ENCODE measurements around the gene EFCAB6. TPM values are rescaled to one million over a fixed set of nuclear protein-coding genes. Genes with fewer than 3 reads are reported as not detected.

The EFCAB6 gene
- total RNA-seq, 1 donor from 2014 or later, result 7.0 TPM

DNA sequence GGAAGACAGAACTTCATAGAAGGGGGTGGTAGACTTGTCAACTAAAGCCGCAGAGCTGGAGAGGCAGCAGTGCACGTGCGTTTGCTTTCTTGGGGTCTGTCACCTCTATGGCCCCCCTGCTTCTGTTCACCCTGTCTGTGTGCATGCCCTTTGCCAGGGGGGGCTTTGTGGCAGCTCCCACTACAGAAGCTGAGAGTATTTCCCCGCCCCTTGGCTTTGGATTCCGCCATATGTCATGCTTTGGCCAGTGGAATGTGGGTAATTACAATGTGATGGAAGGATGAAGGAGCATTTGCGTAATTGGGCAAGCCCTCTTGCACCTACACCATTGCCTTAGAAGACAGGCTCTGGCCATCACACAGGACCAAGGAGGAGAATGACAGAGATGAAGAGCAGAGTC, 247.2 kb downstream of the EFCAB6 start:
- Mint-ChIP-seq H3K27me3 (no peaks in the 10 kb centered on the region), H3K27ac (no peak overlapping the region), H3K9me3 (ENCODE audit: low read depth) (no peaks in the 10 kb centered on the region), H3K4me3 (ENCODE audit: low read depth) (no peak overlapping the region), H3K36me3 (ENCODE audit: insufficient read depth) (no peaks in the 10 kb centered on the region), H3K4me1 (ENCODE audit: low read depth) (peaks cover 3% of the 10 kb centered on the region)
- TF ChIP-seq, protein P1, sequence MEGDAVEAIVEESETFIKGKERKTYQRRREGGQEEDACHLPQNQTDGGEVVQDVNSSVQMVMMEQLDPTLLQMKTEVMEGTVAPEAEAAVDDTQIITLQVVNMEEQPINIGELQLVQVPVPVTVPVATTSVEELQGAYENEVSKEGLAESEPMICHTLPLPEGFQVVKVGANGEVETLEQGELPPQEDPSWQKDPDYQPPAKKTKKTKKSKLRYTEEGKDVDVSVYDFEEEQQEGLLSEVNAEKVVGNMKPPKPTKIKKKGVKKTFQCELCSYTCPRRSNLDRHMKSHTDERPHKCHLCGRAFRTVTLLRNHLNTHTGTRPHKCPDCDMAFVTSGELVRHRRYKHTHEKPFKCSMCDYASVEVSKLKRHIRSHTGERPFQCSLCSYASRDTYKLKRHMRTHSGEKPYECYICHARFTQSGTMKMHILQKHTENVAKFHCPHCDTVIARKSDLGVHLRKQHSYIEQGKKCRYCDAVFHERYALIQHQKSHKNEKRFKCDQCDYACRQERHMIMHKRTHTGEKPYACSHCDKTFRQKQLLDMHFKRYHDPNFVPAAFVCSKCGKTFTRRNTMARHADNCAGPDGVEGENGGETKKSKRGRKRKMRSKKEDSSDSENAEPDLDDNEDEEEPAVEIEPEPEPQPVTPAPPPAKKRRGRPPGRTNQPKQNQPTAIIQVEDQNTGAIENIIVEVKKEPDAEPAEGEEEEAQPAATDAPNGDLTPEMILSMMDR (IDR thresholded peaks at IDR 0.05; ENCODE audit: unreplicated experiment), result no peak
- DNase-seq (ENCODE audit: low spot score, unreplicated experiment), result no peak

DNA sequence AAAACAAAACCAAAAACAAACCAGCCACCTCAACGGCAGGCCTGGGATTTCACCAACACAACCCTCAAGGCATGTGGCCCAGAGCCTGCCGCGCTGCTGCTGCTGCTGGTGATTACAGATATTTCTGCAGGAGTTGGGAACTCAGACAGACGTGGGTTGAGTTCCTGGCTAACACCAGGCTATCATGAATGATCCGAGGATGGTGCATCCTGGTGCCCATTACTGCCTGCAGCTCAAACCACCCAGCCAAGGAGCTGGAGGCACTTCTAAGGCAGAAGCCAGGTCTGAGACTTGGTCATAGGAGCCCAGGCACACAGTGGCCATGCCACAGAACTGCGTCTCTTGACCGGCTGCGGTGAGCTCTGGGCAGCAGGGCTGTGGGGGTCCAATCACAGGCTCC, 248.5 kb downstream of the EFCAB6 start:
- peaks cover 7% of the 10 kb centered on the region for H3K9me3 Mint-ChIP-seq (ENCODE audit: low read depth)
- H3K27ac Mint-ChIP-seq, result no peak overlapping the region
- H3K4me3 Mint-ChIP-seq (ENCODE audit: low read depth), result no peak overlapping the region
- TF ChIP-seq, protein P1 (IDR thresholded peaks at IDR 0.05; ENCODE audit: unreplicated experiment), result no peak
- no peaks in the 10 kb centered on the region for H3K36me3 Mint-ChIP-seq (ENCODE audit: insufficient read depth)
- H3K4me1 Mint-ChIP-seq (ENCODE audit: low read depth), result peaks cover 3% of the 10 kb centered on the region
- DNase-seq (ENCODE audit: low spot score, unreplicated experiment), result no peak
- H3K27me3 Mint-ChIP-seq, result no peaks in the 10 kb centered on the region

DNA sequence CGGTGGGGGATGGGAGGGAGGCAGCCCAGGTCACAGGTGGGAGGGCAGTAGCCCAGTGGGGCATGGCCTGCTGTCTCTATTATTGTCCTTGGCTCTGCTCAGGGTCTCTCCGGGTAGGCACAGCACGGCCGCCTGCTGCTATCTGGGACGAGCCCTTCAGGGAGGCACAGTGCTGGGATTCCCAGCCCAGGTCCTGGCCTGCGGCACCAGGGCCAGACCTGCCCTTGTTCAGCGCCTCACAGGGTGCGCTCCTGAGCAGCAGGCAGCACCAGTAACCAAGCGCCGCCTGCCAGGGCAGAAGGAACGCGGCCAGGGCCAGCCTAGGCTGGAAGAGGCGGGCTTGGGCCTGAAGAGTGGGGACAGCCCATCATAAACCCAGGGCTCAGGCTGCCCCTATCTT, 249.3 kb downstream of the EFCAB6 start:
- peaks cover 9% of the 10 kb centered on the region for H3K9me3 Mint-ChIP-seq (ENCODE audit: low read depth)
- peaks cover 3% of the 10 kb centered on the region for H3K4me1 Mint-ChIP-seq (ENCODE audit: low read depth)
- DNase-seq (ENCODE audit: low spot score, unreplicated experiment), result no peak
- H3K27me3 Mint-ChIP-seq, result no peaks in the 10 kb centered on the region
- TF ChIP-seq, protein P1 (IDR thresholded peaks at IDR 0.05; ENCODE audit: unreplicated experiment), result no peak
- H3K4me3 Mint-ChIP-seq (ENCODE audit: low read depth), result no peak overlapping the region
- H3K36me3 Mint-ChIP-seq (ENCODE audit: insufficient read depth), result no peaks in the 10 kb centered on the region
- no peak overlapping the region for H3K27ac Mint-ChIP-seq

DNA sequence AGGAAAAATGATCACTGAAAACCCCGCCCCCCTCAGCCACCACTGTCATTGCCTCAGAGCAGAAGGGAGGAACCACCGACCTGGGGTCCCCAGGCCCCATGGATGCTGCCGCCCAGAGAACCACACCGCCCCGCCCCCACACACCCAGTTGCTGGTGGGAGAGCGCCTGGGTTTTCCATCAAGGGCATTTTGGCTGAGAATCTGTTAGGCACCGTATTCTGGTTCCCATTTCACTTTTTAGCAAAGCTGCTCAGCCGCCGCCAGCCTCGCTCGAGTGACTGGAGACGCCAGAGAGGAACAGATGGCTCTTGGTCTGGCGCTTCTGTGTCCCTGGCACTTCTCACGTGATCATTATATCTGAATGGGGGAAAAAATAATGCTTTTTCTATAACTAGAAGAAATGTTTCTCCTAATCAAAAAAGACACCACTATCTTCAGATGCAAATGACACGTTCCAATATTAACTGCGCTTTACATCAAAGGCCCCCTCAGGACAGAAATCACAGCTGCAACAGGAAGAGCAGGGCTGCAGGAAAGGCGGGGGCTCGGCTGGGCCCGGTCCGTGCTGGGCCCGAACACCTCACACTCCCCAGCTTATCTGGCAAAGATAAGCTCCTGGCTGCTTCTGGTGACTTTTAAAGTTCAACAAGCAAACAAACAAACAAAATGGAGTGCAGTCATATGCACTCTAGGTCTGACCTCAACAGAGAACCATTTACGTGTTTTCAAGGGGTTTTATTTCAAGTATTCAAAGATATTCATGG, 250.5 kb downstream of the EFCAB6 start:
- peaks cover 9% of the 10 kb centered on the region for H3K9me3 Mint-ChIP-seq (ENCODE audit: low read depth)
- peaks cover 2% of the 10 kb centered on the region for H3K36me3 Mint-ChIP-seq (ENCODE audit: insufficient read depth)
- no peak overlapping the region for H3K4me3 Mint-ChIP-seq (ENCODE audit: low read depth)
- peak overlapping the region; percentile 16 for H3K27ac Mint-ChIP-seq
- TF ChIP-seq, protein P1 (IDR thresholded peaks at IDR 0.05; ENCODE audit: unreplicated experiment), result no peak
- no peak for DNase-seq (ENCODE audit: low spot score, unreplicated experiment)
- no peaks in the 10 kb centered on the region for H3K27me3 Mint-ChIP-seq
- peaks cover 3% of the 10 kb centered on the region for H3K4me1 Mint-ChIP-seq (ENCODE audit: low read depth)

DNA sequence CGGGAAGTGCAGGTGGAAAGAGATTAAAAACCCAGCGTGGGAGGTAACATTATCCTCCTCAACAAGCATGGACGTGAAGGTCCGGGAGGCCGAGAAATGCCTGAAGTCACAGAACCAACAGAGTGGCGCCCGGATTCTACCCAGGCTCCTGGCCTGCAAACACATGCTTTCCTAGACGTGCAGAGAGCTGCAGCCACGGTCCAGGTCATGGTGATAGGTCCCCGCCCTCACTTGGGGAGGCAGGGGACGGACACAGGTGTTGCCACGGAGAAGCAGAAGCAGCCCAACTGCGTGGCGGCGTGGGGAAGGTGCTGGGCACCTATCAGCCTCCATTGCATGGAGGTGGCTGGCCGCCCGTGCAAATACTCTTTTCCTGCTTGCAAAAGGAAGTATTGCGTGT, 251.5 kb downstream of the EFCAB6 start:
- no peak for DNase-seq (ENCODE audit: low spot score, unreplicated experiment)
- Mint-ChIP-seq H3K9me3 (ENCODE audit: low read depth) (peaks cover 9% of the 10 kb centered on the region), H3K4me3 (ENCODE audit: low read depth) (no peak overlapping the region), H3K27ac (no peak overlapping the region), H3K4me1 (ENCODE audit: low read depth) (peaks cover 3% of the 10 kb centered on the region), H3K36me3 (ENCODE audit: insufficient read depth) (peaks cover 2% of the 10 kb centered on the region), H3K27me3 (no peaks in the 10 kb centered on the region)
- TF ChIP-seq, protein P1 (IDR thresholded peaks at IDR 0.05; ENCODE audit: unreplicated experiment), result no peak
